Measurements from ENCODE around the gene IFIT5.
A peak's percentile ranks its signal among the peaks of the same experiment; 100 is the strongest.
"Not testable (repeated sequence)": the region's sequence is repeated elsewhere in the genome, so short reads cannot be mapped to it uniquely, and the experiment has no call there.

Gene IFIT5

GRCh38 chr10:89395141-89395540 is 19.2 kb upstream of the IFIT5 start:
- no peak for DNase-seq

GRCh38 chr10:89398003-89398749 is 16.2 kb upstream of the IFIT5 start:
- no peak for DNase-seq

GRCh38 chr10:89399956-89400355 is 14.4 kb upstream of the IFIT5 start:
- no peak for DNase-seq

- DNase-seq: no peak
Measured at GRCh38 chr10:89403043-89403442, 11.3 kb upstream of the IFIT5 start.

DNA sequence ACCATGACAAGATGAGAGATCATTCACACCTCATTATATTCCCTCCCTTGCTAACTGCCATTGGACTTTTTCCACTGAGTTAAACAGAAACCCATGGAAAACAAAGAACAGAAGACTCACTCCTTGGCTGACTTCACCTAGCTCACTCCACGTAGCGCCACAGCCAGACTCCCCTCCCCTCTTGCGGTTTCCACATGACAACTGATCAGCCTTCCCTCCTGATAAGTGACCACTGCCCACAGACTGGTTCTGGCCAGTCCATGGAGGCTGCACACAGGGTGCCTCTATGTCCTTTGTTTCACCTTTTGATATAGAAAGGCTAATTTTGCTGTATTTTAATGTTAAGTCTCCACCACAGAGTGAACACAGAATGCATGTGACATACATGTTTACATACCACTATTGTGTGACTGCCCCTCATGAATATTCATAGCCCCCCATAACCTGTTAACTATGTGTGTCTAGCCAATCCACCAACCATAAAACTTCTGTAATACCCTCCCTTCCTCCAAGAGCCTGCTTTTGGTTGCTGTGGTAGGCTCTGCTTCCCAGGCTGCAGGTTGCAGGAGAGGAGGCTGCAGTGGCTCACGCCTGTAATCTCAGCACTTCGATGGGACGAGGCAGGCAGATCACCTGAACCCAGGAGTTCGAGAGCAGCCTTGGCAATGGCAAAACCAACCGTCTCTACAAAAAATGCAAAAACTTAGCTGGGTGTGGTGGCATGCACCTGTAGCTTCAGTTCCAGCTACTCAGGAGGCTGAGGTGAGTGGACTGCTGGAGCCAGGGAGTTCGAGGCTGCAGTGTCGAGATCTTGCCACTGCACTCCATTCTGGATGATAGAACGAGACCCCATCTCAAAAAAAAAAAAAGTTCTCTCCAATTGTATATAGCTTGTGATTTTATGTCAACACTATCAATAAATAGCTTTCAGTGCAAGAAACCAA is 10.0 kb upstream of the IFIT5 start:
- DNase-seq: no peak

GRCh38 chr10:89406178-89406577 is 8.2 kb upstream of the IFIT5 start:
- DNase-seq: not testable (repeated sequence)

- DNase-seq: not testable (repeated sequence)
Measured at GRCh38 chr10:89407792-89408191, 6.6 kb upstream of the IFIT5 start.

DNA sequence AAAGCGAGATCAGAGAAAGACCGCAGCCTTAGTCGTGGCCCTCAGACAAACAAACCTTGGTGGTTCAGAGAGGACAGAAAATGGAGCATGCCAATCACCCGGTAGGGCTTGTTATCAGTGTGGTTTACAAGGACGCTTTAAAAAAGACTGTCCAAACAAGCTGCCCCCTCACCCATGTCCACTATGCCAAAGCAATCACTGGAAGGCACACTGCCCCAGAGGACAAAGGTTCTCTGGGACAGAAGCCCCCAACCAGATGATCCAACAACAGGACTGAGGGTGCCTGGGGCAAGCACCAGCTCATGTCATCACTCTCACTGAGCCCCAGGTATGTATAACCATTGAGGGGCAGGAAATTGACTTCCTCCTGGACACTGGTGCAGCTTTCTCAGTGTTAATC is 5.1 kb upstream of the IFIT5 start:
- not testable (repeated sequence) for DNase-seq

DNA sequence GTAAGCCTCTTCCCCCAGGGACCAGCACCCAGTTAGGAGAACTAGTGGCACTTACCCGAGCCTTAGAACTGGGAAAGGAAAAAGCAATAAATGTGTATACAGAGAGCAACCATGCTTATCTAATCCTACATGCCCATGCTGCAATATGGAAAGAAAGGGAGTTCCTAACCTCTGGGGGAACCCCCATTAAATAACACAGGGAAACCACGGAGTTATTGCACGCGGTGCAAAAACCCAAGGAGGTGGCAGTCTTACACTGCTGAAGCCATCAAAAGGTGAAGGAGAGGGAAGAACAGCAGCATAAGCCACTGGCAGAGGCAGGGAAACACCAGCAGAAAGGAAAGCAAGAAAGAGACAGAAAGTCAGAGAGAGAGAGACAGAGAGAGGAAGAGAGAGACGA is 3.8 kb upstream of the IFIT5 start:
- not testable (repeated sequence) for DNase-seq

- not testable (repeated sequence) for DNase-seq
Measured at GRCh38 chr10:89411135-89411534, 3.2 kb upstream of the IFIT5 start.

DNA sequence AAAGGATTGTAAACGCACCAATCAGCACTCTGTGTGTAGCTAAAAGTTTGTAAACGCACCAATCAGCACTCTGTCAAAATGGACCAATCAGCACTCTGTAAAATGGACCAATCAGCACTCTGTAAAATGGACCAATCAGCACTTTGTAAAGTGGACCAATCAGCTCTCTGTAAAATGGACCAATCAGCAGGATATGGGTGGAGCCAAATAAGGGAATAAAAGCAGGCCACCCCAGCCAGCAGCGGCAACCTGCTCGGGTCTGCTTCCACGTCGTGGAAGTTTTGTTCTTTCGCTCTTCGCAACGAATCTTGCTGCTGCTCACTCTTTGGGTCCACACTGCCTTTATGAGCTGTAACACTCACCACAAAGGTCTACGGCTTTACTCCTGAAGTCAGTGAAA is 2.1 kb upstream of the IFIT5 start:
- not testable (repeated sequence) for DNase-seq

GRCh38 chr10:89413398-89413912 is 913 bp upstream of the IFIT5 start:
- no peak for DNase-seq

GRCh38 chr10:89414879-89415821 is 782 bp downstream of the IFIT5 start:
- no peak for DNase-seq

- no peak for DNase-seq
Measured at GRCh38 chr10:89416465-89416864, 2.1 kb downstream of the IFIT5 start.

DNA sequence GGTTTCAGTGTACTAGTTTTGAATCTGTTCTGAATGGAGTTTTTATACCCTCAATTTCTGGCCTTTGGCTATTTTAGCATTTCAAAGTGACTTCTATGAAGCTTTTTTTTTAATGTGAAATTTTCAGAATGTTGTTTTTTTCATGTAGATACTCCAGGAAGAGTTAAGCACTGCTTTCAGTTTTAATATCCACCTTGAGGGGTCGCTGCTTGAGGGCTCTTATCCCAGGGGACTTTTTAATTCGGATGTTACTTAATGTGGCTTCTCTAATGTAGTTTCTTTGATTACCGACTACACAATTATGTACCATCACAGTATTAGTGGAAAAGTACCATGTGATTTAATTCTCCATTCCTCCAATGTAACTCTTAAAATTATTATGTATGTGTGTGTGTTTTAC is 5.2 kb downstream of the IFIT5 start:
- no peak for DNase-seq

DNA sequence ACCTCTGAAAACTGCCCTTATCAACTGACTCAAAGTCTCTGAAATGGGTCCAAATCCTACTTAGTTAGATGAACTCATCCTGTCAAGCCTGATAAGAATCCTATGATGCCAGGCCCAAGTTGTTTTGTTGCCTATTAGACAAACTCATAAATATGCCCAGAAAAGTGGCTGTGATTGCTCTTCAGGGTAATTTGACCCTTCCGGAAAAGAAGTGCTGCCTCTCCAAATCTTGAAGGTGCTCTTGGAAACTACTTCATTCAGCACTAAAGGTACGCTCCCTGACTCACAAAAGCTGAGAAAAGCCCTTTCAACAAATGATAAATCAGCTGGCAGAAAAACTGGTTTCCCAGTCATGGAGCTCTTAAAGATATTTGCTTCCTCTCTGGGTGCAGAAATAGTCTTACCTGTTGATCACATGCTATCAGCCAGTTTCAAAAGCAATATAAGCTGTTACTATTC is 6.7 kb downstream of the IFIT5 start:
- DNase-seq: peak; percentile 86

DNA sequence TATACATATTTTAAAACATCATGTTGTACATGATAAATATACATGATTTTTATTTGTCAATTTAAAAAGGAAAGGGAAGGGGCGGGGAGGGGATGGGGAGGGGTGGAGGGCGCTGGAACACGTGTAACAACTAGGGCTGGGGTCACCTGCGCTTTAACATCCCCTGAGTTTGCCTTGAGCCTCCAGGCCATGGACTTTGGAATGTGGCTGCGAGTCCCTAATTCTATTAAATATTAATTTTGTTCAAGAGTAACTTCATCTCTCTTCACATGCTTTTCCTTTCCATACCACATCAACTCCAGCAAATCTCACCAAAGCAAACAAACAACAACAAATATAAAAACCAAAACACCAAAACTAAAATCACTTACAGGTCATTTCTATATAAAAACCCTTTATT is 10.6 kb downstream of the IFIT5 start:
- no peak for DNase-seq

GRCh38 chr10:89426230-89426868 is 12.0 kb downstream of the IFIT5 start:
- no peak for DNase-seq

- no peak for DNase-seq
Measured at GRCh38 chr10:89427629-89428028, 13.3 kb downstream of the IFIT5 start.

DNA sequence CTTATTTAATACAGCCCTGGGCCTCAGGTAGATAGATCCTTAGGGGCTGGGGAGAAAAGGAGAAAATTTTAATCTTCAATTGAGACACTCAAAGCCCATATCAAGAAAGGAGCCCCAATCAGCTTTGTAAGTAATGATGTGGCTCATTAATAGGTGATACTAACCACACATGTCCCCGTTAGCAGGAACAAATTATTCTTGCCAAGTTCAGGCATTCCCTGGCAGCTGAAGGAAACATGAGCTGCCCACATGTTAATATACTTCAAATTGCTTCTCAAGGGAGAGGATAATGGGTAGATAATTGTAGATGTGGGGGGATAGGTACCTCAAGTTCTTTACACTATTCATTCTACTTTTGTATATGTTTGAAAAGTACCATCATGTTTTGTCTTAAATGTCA is 14.5 kb downstream of the IFIT5 start:
- no peak for DNase-seq

DNA sequence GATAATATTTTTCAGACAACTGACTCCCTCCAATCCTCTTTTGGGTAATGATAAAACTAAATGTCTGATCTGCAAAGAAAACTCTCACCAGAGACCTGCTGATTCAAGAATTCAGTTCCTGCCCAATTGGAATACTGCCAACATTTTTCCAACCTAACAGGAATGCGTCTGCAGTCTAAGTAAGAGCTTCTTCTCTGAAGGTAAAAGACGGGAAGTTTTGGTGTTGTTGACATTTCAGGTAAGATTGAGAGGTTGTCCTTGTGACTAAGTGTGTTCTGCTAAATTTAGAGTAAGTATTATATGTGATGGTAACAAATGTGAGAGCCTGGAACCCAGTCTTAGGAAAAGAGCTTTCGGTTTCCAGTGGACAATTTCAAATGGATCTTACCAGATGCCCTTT is 17.6 kb downstream of the IFIT5 start:
- no peak for DNase-seq

DNA sequence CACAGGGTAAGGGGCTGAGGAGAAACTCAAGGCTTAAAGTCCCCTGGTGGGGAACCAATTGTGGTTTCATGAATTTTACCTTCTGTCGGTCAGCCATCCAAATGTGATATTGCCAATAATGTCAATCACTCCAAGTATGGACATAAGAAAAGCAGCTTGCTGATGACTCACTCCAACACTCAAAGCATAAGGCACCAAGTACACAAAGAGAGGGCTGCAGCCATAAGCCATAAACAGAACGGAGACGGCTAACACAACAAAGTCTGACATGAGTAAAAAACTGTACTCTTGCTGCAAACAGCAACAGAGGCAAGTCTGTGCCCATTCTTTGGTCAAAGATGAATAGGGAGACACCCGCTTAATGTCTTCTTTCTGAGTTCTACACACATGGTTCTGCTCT is 24.2 kb downstream of the IFIT5 start:
- no peak for DNase-seq
